Mammary microvascular endothelial cell (primary cell): ENCODE measurements around the gene ANKAR. TPM values are rescaled to one million over a fixed set of nuclear protein-coding genes. Genes with fewer than 3 reads are reported as not detected.

Experiments
- total RNA-seq: library from RNA; depleted of rRNA; stranded (reverse); fragments of >200 nt; gene quantifications from 2 replicates; pipeline ENCODE4 v1.2.3, GENCODE V29; 2015

Gene ANKAR, protein sequence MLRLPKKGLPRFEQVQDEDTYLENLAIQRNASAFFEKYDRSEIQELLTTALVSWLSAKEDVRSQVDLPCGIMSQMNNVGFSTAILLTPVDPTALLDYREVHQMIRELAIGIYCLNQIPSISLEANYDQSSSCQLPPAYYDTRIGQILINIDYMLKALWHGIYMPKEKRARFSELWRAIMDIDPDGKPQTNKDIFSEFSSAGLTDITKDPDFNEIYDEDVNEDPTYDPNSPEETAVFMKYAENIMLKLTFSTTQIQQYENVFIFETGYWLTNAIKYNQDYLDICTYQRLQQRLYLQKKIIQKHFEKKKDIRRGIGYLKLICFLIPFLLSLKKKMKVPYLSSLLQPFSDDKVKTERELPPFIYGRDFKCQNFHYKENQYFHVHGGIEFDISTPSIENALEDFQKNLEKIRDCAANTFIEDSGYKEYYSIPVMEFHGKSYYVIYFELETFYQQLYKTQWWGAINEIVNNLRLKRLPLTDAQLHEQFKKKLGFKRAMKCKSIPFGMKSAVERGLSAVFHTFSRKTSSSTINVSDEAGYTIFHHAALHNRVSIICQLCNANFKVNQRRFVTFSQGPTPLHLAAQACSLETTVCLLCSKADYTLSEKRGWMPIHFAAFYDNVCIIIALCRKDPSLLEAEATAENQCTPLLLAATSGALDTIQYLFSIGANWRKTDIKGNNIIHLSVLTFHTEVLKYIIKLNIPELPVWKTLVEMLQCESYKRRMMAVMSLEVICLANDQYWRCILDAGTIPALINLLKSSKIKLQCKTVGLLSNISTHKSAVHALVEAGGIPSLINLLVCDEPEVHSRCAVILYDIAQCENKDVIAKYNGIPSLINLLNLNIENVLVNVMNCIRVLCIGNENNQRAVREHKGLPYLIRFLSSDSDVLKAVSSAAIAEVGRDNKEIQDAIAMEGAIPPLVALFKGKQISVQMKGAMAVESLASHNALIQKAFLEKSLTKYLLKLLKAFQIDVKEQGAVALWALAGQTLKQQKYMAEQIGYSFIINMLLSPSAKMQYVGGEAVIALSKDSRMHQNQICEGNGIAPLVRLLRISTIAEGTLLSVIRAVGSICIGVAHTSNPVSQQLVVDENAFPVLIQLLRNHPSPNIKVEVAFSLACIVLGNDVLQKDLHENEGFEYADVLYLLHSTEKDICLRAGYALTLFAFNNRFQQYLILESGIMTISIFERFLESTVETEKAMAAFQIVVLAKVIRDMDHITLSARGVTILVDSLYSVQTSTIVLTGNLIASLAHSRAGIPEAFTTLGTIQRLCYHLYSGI (N-terminal part only)
- 1.7 and 3.1 TPM in 2 replicates for total RNA-seq

GRCh38 chr2:189674374-189675112, at the start of gene ANKAR:
Gene ANKAR (plus strand): TSS chr2:189674670. CDS start chr2:189676491, 1,821 bp downstream.

GRCh38 chr2:189661148-189661956, 13.1 kb upstream of the ANKAR start, which contains the start of gene ASNSD1:
Gene ASNSD1 (plus strand): TSS chr2:189661459. CDS start chr2:189666133, 4,674 bp downstream.

Other genes starting within 250 kb of the ANKAR start
- gene WDR75, start 233.2 kb upstream of the ANKAR start, total RNA-seq, result 39.8 and 40.0 TPM in 2 replicates
- 2.9 and 3.1 TPM in 2 replicates for gene SLC40A1, start 93.9 kb upstream of the ANKAR start, total RNA-seq
- gene ASNSD1, start 13.2 kb upstream of the ANKAR start, total RNA-seq, result 49.7 and 54.3 TPM in 2 replicates
- gene OSGEPL1, start 88.1 kb downstream of the ANKAR start, total RNA-seq, result 8.0 and 9.0 TPM in 2 replicates
- 44.2 and 50.5 TPM in 2 replicates for gene ORMDL1, start 109.7 kb downstream of the ANKAR start, total RNA-seq
- 9.7 and 11.9 TPM in 2 replicates for gene PMS1, start 109.8 kb downstream of the ANKAR start, total RNA-seq